Measurements from ENCODE around the gene FRMD8. TPM values are rescaled to one million over a fixed set of nuclear protein-coding genes. Genes with fewer than 3 reads are reported as not detected.

FRMD8 gene
- total RNA-seq, 2 donors from 2014 or later, result 20.0 to 46.8 TPM

DNA sequence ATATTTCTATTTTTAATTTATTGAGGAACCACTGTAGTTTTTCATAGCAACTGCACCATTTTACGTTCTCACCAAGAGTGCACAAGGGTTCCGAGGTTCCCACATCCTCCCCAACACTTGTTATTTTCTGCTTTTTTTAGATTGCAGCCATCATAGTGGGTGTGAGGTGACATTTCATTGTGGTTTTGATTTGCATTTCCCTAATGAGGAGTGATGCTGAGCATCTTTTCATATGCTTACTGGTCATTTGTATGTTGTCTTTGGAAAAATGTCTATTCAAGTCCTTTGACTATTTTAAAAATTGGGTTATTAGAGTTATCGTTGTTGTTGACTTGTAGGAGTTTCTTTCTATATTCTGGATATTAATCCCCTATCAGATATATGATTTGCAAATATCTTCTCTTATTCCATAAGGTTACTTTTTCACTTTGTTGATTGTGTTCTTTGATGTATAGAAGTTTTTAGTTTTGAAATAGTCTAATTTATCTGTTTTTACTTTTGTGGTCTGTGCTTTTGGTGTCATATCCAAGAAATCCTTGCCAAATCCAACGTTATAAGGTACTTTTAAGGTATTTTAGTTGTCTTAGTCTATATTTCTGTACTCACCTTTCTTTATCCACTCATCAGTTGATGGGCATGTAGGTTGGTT is 45.1 kb downstream of the FRMD8 start:
- H3K4me3 ChIP-seq, result no peak overlapping the region
- DNase-seq, result no peak
- no peak for ATAC-seq
- TF ChIP-seq CTCF (IDR thresholded peaks at IDR 0.05) (no peak), POLR2A (IDR thresholded peaks at IDR 0.05) (no peak)
- 37 to 56% methylated on average over 4 of the region's 4 CpGs for WGBS, 2 donors
- H3K4me1 ChIP-seq, result peaks cover 83% of the 10 kb centered on the region
- peaks cover 5 to 16% of the 10 kb centered on the region in 2 donors for H3K36me3 ChIP-seq (replicated peaks in 1 of 2; ENCODE audit: insufficient read depth in 1 of 2, low read depth in 2 of 2)
- intact Hi-C loops (cut with DNase I), result no loop called here
- H3K9me3 ChIP-seq, result no peaks in the 10 kb centered on the region
- H3K27me3 ChIP-seq, result no peaks in the 10 kb centered on the region
- peak overlapping the region in 1 of 4 donors; percentile 100 for H3K27ac ChIP-seq

DNA sequence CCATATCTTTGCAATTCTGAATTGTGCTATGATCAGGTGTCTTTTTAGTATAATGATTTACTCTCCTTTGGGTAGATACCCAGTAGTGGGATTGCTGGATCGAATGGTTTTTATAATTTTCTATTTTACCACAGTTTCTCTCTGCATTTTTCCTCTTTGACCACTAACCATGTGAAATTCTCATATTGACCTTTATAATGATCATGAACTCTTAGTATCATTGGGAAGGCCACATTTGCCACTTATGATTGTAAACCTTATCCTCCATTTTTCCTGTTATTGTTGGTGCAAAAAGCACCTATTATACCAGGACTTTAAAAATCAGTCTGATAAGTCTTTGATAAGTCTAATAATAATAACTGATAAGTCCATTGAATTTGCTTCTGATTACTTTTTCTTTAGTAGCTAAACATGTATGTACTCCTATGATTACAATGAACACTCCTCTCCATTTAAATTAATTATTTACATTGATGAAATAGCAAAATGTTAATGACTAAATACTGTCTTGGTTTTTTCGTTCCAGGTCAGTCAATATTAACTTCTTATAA is 45.7 kb downstream of the FRMD8 start:
- Histone ChIP-seq H3K4me1 (peaks cover 78% of the 10 kb centered on the region), H3K4me3 (no peak overlapping the region), H3K9me3 (no peaks in the 10 kb centered on the region), H3K27ac (peak overlapping the region in 1 of 4 donors; percentile 100), H3K36me3 (replicated peaks in 1 of 2; ENCODE audit: insufficient read depth in 1 of 2, low read depth in 2 of 2) (peaks cover 5 to 16% of the 10 kb centered on the region in 2 donors), H3K27me3 (no peaks in the 10 kb centered on the region)
- TF ChIP-seq POLR2A (IDR thresholded peaks at IDR 0.05), result no peak
- TF ChIP-seq CTCF (IDR thresholded peaks at IDR 0.05), result no peak
- WGBS, 2 donors, result 41 to 52% methylated on average over 2 of the region's 2 CpGs
- DNase-seq (no peak), ATAC-seq (no peak)
- intact Hi-C loops (cut with DNase I), result no loop called here

DNA sequence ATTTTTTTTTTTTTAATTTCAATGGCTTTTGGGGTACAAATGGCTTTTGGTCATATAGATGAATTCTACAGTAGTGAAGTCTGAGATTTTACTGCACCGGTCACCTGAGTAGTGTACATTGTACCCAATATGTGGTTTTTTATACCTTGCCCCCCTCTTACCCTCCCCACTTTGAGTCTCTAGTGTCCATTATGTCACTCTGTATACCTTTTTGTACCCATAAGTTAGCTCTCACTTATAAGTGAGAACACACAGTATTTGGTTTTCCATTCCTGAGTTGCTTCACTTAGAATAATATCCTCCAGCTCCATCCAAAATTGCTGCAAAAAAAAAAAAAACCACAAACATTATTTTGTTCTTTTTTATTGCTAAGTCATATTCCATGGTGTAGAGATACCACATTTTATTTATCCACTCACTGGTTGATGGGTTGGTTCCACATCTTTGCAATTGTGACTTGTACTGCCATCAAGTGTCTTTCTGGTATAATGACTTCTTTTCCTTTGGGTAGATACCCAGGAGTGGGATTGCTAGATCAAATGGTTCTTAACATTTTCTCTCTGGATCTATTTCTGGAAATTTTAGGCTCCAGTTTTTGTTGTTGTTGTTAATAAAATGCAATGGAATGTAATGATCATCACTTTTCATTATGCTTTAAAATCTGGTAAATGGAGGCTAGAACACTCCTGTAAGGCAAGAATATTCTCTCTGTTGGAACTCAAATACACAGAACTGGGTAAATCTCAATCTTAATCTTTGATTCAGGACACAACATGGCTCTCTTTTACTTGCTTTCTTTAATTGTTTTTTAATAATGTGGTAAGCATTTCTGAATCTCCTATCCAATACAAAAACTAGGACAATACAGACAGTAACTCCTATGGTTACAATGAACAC is 46.5 kb downstream of the FRMD8 start:
- peak overlapping the region in 1 of 4 donors; percentile 100 for H3K27ac ChIP-seq
- WGBS, 2 donors, result 91 to 92% methylated on average over 1 of the region's 1 CpG
- no peak for ATAC-seq
- no peak for DNase-seq
- intact Hi-C loops (cut with DNase I), result no loop called here
- H3K36me3 ChIP-seq (replicated peaks in 1 of 2; ENCODE audit: insufficient read depth in 1 of 2, low read depth in 2 of 2), result peaks cover 5 to 24% of the 10 kb centered on the region in 2 donors
- H3K4me1 ChIP-seq, result peaks cover 77% of the 10 kb centered on the region
- TF ChIP-seq CTCF (IDR thresholded peaks at IDR 0.05) (peak in 4 of 7 experiments; percentile 31 to 45 (median 39)), POLR2A (IDR thresholded peaks at IDR 0.05) (peak; percentile 10 to 24 (median 15))
- H3K9me3 ChIP-seq, result no peaks in the 10 kb centered on the region
- no peak overlapping the region for H3K4me3 ChIP-seq
- no peaks in the 10 kb centered on the region for H3K27me3 ChIP-seq

- Histone ChIP-seq H3K9me3 (no peaks in the 10 kb centered on the region), H3K27me3 (no peaks in the 10 kb centered on the region), H3K36me3 (replicated peaks in 1 of 2; ENCODE audit: insufficient read depth in 1 of 2, low read depth in 2 of 2) (peaks cover 5 to 24% of the 10 kb centered on the region in 2 donors), H3K27ac (peak overlapping the region in 1 of 4 donors; percentile 100), H3K4me3 (no peak overlapping the region), H3K4me1 (peaks cover 72% of the 10 kb centered on the region)
- no peak for DNase-seq
- 95 to 98% methylated on average over 2 of the region's 2 CpGs for WGBS, 2 donors
- intact Hi-C loops (cut with DNase I), result no loop called here
- ATAC-seq, result no peak
- TF ChIP-seq CTCF (IDR thresholded peaks at IDR 0.05) (no peak), POLR2A (IDR thresholded peaks at IDR 0.05) (no peak)
Observed at GRCh38 chr11:65433657-65434056, 47.2 kb downstream of the FRMD8 start.

Data from body of pancreas (tissue), 4 donors.